NCI-H1105 (cell line): Measurements from ENCODE around the gene PEPD.

ENCODE experiments used
- DNase-seq: peaks from one replicate; lab custom pipeline; 2025; lab: John Stamatoyannopoulos, UW

Gene PEPD

GRCh38 chr19:33383720-33384292, 137.8 kb downstream of the PEPD start:
- DNase-seq = no peak

- no peak for DNase-seq
Observed at GRCh38 chr19:33382982-33383381, 138.6 kb downstream of the PEPD start.

GRCh38 chr19:33382006-33382405, 139.6 kb downstream of the PEPD start:
- no peak for DNase-seq

- no peak for DNase-seq
Observed at GRCh38 chr19:33381101-33381500, 140.5 kb downstream of the PEPD start.

- DNase-seq = no peak
Observed at GRCh38 chr19:33379151-33379829, 142.3 kb downstream of the PEPD start.

- DNase-seq = no peak
Observed at GRCh38 chr19:33377586-33378475, 143.8 kb downstream of the PEPD start.

GRCh38 chr19:33376941-33377557, 144.5 kb downstream of the PEPD start:
- DNase-seq = no peak

- DNase-seq = no peak
Observed at GRCh38 chr19:33376423-33376822, 145.2 kb downstream of the PEPD start.

GRCh38 chr19:33375837-33376159, 145.8 kb downstream of the PEPD start:
- no peak for DNase-seq

GRCh38 chr19:33375156-33375836, 146.3 kb downstream of the PEPD start:
- DNase-seq = no peak

- DNase-seq = no peak
Observed at GRCh38 chr19:33374236-33374714, 147.3 kb downstream of the PEPD start.

- DNase-seq = peak; percentile 81
Observed at GRCh38 chr19:33373453-33374235, 147.9 kb downstream of the PEPD start, which contains the start of gene CEBPG. Gene CEBPG, plus strand, starts transcription at chr19:33373709. Its CDS starts 5,531 bp downstream, at chr19:33379240.

- DNase-seq = no peak
Observed at GRCh38 chr19:33370783-33371182, 150.8 kb downstream of the PEPD start.

GRCh38 chr19:33368074-33368864, 153.3 kb downstream of the PEPD start:
- DNase-seq = no peak

GRCh38 chr19:33366897-33367296, 154.7 kb downstream of the PEPD start:
- no peak for DNase-seq

- DNase-seq = no peak
Observed at GRCh38 chr19:33366127-33366526, 155.5 kb downstream of the PEPD start.

- DNase-seq = no peak
Observed at GRCh38 chr19:33365691-33366090, 155.9 kb downstream of the PEPD start.

- no peak for DNase-seq
Observed at GRCh38 chr19:33363476-33363875, 158.1 kb downstream of the PEPD start.

- no peak for DNase-seq
Observed at GRCh38 chr19:33362508-33363228, 158.9 kb downstream of the PEPD start.
